HG02852 (cell line): Measurements from ENCODE around the gene ELP1.
A peak's percentile ranks its signal among the peaks of the same experiment; 100 is the strongest.
"Not testable (repeated sequence)": the region's sequence is repeated elsewhere in the genome, so short reads cannot be mapped to it uniquely, and the experiment has no call there.

Experiments
- ATAC-seq: cut with Tn5 transposase; IDR thresholded peaks from one replicate; pipeline ENCODE4 v1.9.1; 2021; ENCODE audit warnings: mild to moderate bottlenecking, moderate library complexity; ENCODE audit not compliant: unreplicated experiment

ELP1 gene

DNA sequence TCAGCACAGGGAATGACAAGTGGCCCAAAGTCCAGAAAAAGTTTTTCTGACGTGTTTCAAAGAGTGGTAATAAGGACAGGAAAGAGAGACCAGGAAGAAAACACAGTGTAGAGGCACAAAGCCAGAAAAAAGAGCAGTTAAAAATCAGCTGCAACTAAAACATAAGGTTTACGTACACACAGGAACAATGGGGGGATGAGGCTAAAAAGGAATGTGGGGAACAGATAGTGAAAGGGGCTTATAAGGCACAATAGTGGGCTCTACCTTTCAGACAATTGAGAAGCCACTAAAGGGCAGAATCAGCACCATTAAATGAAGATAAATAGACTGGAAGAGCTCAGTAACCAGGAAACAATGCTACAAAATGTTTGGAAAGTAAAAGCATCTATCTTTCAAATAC, 5.5 kb downstream of the ELP1 start:
- no peak for ATAC-seq

DNA sequence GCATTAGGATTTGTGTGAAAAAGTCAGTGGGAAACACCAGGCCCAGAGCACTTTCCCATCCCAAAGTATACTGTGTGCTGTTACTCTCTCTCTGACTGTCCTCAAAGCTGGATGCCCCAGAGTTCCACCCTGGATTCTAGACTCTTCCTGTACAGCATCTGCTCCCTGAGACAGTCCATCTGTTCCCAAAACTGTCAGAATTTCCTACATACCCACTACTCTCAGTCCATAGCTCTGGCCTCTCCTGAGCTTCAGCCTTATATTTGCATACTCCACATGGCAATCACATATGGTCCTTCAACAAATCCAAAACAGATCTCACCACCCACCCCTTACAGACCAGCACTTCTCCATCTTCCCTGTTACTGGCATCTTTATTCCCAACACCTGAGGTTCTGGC, 9.5 kb downstream of the ELP1 start:
- no peak for ATAC-seq

DNA sequence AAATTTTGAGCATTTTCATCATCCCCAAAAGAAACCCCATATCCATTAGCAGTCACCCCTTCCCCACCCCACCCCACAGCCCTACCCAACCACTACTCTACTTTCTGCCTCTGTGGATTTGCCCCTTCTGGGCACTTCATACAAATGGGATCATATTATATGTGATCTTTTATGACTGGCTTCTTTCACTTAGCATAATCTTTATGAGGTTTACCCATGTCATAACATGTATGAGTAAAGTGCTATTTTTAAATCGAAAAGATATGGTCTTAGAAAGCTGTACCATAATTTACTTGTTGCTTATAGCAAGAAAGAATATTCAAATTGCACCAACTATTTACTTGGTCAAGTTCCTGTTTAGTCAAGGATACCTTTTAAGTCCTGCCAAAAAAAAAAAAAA, 12.7 kb downstream of the ELP1 start:
- ATAC-seq: no peak

DNA sequence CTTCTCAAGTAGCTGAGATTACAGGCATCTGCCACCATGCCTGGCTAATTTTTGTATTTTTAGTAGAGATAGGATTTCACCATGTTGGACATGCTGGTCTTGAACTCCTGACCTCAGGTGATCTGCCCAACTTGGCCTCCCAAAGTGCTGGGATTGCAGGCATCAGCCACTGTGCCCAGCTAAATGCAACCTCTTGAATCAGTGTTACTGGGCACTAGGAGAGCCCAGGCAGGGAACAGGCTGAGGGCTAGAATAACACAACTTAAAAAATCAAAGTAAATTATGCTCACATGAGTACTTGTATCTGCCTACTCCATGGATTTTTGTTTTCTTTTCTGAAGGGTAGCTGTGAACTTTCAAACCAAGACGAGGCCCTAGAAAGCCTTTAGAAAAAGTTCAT, 13.5 kb downstream of the ELP1 start:
- not testable (repeated sequence) for ATAC-seq

DNA sequence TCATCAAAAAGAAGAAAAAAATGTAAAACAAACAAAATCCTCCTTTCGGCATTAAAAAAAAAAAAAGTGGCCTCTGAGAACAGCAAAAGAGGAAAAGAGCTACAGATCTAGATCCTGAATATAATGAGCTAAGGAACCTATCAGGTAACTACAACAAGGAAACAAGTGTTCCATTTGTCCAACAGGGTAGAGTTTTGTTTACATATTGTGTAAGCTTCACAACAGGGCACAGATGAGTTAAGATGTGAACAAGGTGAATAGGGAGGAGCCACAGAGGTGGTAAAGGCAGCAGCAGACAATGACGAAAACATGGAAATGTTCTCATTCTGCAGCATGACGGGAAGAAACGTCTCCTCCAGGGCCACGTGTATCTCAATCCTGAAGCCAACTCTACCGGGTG, 14.4 kb downstream of the ELP1 start:
- ATAC-seq: no peak

DNA sequence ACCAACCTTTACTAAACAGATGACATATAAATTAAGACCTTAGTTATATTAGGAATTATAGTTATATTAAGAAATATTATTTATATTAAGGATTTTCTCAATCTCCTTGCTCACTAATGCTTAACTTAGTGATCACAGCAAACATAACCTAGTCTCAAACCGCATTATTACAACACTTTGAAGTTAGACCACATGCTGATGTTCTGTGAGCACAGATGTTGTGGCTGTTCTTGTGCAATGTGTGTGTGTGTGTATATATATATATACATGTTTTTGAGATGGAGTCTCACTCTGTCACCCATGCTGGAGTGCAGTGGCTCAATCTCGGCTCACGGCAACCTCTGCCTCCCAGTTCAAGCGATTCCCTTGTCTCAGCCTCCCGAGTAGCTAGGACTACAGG, 20.5 kb downstream of the ELP1 start:
- no peak for ATAC-seq

DNA sequence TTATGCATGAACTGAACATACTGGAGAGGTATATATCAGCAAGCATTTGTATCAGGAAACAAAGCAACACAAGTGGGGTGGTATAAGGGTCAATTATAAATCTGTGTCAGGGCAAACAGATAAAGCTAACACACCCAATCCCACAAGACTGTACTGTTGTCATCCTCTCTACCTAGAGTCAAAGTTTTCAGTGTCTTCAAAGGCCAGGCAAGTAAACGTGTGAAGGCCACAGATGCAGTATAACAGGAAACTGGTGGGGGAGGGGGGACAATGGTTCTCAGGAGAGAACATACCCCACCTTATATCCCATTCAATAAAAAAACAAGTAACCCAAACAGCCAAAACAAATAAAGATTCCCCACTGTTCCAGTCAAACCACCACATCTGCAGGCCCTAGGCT, 22.1 kb downstream of the ELP1 start:
- ATAC-seq: no peak

DNA sequence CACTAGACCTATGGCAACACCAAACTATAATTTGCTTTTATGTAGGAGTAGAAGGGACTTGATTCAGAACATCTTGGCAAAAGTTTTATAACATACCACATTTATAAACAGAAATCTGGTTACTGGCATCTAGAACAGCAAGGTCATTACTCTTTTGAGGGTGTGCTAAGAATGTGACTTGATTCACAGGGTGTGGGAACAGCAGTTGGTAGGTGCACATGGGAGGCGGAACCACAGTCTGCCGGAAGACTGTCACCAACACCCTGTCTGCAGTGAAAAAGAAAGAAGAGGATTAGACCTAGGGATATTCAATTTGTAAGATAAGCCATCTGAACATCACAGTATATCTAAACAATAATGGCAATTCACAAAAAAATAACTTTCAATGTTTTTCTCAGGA, 23.0 kb downstream of the ELP1 start:
- ATAC-seq: no peak

DNA sequence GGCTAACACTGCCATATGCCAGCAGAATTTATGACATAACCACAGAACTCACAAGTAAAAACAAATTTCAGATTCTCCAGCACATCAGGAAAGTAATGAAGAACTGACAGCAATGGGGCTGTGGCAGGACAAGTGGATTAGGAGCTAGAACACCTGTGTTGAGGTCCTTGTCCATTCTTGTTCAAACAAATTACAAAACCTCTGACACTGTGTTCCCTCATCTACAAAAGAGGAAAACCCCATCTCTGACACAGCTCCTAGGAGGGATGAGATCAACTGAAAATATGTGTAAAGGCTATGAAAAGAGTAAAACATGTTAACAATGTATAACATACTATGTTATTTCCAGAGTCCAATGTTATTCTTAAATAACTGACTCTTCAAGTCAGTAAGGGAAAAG, 23.5 kb downstream of the ELP1 start:
- no peak for ATAC-seq

DNA sequence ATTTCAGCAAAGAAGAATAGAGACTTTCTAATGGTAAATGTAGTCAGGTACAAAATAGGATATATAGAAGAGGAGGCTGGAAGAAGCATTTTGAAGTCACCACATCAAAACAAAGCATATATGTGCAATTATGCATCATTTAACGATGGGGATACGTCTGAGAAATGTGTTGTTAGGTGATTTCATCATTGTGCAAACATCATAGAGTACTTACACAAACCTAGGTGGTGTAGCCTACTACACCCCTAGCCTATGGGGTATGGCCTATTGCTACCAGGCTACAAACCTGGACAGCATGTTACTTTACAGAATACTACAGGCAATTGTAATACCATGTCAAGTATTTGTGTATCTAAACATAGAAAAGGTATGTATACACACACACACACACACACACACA, 28.4 kb downstream of the ELP1 start:
- no peak for ATAC-seq

DNA sequence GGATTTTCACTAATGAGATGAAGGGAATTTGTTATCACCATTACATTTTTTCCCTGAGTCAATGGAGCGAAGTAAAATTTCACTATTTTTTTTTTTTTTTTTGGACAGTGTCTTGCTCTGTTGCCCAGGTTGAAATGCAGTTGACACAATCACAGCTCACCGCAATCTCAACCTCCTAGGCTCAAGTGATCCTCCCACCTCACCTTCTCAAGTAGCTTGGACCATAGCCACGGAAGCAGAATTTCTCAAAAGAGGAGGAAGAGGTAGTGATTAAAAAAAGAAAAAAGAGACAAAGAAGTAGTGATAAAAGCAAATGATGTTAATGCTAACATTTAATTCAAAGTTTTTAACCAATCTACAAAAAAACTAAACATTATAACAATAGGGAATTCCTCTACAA, 29.8 kb downstream of the ELP1 start:
- ATAC-seq: no peak

DNA sequence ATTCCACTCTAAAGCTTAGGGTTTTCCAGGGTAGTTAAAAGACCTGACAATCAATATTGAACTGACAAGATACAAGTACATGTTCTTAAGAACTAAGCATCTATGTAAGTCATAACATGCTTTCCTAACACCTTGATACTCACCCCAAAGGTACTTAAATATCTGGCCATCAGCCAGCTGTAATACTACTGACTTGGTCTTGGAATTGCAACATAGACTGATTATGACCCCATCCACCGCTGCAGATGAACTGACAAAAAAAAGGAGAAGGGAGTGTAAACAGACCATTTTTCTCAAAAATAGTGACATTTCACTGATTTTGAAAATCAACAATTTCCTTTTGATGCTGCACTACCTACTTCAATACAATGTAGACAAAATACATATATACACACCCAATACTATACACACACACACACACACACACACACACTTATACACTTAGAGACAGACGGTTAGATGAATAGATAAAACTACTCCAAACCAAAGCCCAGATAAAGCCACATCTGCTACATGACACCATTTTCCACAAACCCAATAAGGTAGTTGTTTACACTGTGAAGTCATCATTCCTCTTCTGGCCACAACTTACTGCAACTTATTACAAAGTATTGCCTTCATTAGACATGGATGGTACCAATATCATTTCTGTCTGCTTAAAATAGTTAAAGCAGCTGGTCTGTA, 30.4 kb downstream of the ELP1 start:
- no peak for ATAC-seq

DNA sequence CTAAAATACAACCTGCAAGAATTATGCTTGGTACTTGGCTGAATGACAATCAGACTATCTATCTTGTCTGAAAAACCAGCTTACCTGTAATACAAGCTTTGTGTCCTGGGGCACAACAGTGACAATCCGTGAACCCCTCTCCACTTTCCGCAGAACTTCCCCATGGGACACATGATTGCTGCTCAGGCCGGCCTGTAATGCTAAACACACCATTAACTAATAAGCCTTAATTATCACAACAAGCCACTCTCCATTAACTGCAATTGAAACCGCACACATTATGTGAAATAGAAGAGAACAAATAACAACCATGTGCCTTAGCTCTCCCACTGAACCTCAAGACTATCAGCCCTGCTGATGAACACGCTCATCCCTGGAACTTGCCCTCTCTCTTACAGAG, 33.7 kb downstream of the ELP1 start:
- no peak for ATAC-seq

DNA sequence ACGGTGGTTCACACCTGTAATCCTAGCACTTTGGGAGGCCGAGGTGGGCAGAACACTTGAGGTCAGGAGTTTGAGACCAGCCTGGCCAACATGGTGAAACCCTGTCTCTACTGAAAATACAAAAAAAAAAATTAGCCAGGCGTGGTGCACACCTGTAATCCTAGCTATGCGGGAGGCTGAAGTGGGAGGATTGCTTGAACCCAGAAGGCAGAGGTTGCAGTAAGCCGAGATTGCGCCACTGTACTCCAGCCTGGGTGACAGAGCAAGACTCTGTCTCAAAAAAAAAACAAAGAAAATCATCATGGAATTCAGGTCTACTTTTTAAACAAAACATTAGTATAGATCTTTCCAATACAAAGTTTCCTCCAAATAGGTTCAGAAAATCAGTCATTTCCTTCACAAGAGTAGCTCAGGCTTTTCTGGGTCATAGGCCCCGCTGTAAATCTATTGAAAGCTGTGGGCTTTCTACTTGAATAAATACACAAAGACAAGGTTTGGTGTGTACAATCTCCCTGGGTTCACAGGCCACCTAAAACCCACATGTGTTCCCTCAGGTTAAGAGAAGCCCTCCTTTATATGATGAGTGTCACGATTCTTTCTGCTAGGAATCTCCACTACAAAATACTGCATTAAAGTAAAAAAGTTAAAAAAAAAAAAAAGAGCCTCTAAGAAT, 34.8 kb downstream of the ELP1 start:
- not testable (repeated sequence) for ATAC-seq

DNA sequence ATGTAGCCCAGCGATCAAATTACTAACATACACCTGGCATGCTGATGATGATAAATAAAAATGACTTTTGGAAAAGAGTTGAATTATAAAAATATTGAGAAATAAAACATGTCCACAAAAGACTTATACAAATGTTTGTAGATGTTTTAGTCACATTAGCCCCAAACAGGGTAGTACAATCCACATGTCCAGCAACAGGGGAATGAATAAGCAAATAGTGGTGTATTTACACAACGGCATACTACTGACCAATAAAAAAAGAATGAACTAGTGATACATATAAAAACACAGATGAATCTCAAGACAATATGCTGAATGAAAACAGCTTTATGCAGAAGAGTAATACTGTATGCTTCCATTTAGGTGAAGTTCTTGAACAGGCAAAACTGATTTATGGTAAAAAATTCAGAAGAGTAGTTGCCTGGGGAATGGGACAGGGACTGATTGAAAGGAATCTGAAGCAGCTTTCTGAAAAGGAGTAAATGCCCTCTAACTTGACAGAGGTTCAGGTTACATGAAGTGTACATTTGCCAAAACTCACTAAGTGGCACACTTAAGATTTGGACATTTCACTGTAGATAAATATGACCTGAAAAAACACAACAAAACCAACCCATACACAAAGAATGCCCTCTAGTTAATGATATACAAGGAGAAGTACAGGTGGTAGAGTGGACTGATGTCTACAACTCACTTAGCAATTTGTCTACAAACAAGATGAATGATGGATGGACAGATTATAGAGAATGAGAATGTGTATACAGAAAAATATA, 36.4 kb downstream of the ELP1 start:
- ATAC-seq: no peak

DNA sequence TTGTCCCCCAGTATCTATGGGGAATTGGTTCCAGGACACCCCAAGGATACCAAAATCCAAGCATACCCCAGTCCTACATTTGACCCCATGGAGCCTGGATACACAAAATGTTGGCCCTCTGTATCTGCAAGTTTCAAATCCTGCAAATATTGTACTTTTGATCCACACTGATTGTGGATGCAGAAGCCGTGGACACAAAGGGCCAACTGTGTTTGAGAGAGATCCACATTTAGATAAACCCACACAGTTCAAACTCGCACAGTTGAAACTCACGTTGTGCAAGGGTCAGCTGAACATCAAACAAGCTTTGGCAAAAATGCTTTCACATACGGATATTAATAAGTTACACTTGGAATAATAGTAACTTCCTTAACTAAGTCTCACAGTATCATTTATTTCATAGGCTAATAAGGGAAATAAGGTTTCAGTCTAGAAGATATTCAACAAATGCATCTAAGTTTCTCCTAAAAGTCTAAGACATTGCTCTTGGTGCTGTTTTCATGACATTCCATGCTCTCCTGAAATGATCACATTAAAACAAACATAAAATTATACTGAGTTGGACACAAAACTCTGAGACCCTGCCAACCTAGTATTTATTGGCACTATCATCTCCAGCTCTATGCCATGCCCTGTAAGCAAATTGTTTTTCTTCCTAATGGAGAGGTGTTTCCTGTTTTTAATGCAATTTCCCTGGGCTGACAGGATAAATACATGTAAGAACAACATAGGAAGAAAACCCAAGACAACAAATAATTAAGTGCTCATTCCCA, 39.5 kb downstream of the ELP1 start:
- ATAC-seq: no peak

DNA sequence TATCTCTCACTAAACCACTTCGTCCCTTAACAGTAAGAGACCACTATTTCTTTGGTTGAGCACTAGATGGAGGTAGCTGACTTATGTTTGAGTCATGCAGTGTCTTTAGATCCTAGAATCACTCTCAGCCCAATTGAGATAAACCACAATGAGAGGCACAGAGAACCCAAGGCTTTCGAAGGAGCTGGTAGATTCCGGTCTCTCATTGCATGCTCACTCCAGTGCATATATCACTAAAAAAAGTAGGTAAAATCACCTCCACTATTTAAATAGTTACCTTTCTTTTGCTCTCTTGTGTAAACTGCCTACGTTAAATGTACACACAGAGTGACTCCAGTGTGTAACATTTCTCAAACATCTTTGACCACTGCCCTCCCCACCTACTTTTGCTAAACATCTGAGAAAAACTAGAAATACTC, 44.3 kb downstream of the ELP1 start:
- ATAC-seq: no peak

DNA sequence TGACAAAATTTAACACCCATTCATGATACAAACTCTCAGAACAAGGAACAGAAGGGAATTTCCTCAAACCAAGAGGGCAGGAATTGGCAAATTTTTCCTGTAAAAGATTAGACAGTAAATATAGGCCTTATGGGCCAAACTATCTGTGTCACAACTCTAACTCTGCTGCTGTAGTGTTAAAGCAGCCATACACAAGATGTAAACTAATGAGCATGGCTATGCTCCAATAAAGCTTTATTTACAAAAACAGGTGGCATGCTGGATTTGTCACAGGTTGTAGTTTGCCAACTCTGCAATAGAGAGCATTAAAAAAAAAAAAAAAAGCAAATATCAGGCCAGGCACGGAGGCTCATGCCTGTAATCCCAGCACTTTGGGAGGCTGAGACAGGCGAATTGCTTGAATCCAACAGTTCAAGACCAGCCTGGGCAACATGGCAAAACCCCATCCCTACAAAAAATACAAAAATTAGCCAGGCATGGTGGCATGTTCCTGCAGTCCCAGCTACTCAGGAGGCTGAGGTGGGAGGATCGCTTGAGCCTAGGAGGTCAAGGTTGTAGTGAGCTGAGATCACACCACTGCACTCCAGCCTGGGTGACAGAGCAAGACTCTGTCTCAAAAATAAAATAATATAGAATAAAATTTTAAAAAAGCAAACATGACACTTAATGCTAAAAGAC, 47.2 kb downstream of the ELP1 start:
- not testable (repeated sequence) for ATAC-seq

DNA sequence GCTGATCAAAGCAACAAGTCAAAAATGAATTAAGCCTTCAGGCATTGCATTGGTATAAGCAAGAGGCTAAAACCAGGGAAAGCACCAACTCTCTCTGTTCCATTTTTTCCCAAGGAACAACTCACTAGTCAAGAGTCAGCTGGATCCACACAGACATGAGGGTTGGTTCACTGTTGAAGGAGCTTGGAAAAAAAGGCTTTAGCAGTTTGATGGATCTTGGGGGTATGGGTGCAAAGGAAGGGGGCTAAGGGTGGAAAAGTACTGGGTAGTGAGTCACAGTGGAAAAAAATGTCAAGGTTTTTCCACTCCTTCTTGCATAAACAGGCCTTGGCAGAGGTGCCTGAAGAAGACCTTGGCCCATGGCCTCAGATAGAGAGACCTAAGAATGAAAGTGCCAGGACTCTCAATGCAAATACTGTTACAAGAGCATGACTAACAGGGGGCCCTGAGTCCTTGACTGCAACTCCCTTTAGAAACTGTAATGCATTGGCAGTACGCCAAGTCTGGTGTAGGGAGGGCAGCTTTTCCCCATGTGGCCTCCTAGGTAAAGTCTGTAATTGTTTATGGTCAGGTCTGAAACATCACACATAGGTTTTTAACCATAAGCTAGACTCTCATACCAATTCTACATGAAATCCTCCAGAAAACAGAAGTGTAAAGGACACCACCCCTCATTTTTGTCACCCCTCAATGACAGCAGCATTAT, 48.1 kb downstream of the ELP1 start:
- peak; percentile 99 for ATAC-seq

DNA sequence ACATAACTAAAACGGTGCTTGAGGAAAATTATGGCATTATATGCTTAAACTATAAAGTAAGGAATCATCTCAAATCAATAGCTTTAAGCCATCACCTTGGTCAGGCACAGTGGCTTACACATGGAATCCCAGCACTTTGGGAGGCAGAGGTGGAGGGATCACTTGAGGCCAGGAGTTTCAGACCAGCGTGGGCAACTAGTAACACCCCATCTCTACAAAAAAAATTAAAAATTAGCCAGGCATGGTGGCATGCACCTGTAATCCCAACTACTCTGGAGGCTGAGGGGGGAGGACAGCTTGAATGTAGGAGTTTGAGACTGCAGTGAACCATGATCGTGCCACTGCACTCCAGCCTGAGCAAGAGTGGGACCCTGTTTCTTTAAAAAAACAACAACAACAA, 49.2 kb downstream of the ELP1 start:
- ATAC-seq: no peak
